NB4 (cell line): Measurements from ENCODE around the gene MANEAL.

Experiments
- DNase-seq: peaks from one replicate; pipeline ENCODE4 v3.0.0; 2010; ENCODE audit warnings: low read depth
- H3K4me3 ChIP-seq: one replicate; pipeline ENCODE4 v1.5.1; 2011; ENCODE audit warnings: mild to moderate bottlenecking, low read depth, low read length, moderate library complexity
- MYC ChIP-seq: IDR thresholded peaks from 2 replicates; pipeline ENCODE4 v1.6.1; 2011; ENCODE audit warnings: low read depth, low read length
- POLR2A ChIP-seq: IDR thresholded peaks from 2 replicates; pipeline ENCODE4 v1.6.1; 2011; ENCODE audit warnings: mild to moderate bottlenecking; ENCODE audit not compliant: insufficient read length; ENCODE audit errors: extremely low read depth
- TF ChIP-seq, protein P1 (sequence below): IDR thresholded peaks from one replicate; pipeline ENCODE4 v1.5.1; 2012; ENCODE audit warnings: low read depth, low read length
- TF ChIP-seq, protein P2 (sequence below): IDR thresholded peaks from 2 replicates; pipeline ENCODE4 v1.6.1; 2011; ENCODE audit warnings: low read depth, low read length

Gene MANEAL

DNA sequence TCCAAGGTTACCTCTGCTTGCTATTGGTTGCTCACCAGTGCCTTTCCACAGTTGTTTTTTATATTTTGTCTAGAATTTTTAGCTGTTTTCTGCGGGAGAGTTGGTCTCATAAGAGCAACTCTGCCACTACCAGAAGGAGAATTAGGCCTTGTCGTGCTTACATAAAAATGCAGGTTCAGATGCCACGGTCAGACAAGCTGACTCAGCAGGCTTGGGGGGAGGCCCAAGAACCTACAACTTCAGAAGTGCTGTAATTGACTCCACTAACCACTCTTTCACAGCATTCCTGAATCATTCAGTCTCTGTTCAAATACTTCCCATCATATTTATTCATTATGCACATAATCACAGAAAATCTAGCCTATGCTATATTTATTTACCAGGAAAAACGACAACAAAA lies 37.5 kb downstream of the MANEAL start:
- DNase-seq: no peak
- H3K4me3 ChIP-seq: no peak overlapping the region
- TF ChIP-seq MYC: no peak
- TF ChIP-seq, protein P1, sequence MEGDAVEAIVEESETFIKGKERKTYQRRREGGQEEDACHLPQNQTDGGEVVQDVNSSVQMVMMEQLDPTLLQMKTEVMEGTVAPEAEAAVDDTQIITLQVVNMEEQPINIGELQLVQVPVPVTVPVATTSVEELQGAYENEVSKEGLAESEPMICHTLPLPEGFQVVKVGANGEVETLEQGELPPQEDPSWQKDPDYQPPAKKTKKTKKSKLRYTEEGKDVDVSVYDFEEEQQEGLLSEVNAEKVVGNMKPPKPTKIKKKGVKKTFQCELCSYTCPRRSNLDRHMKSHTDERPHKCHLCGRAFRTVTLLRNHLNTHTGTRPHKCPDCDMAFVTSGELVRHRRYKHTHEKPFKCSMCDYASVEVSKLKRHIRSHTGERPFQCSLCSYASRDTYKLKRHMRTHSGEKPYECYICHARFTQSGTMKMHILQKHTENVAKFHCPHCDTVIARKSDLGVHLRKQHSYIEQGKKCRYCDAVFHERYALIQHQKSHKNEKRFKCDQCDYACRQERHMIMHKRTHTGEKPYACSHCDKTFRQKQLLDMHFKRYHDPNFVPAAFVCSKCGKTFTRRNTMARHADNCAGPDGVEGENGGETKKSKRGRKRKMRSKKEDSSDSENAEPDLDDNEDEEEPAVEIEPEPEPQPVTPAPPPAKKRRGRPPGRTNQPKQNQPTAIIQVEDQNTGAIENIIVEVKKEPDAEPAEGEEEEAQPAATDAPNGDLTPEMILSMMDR: no peak
- TF ChIP-seq, protein P2, sequence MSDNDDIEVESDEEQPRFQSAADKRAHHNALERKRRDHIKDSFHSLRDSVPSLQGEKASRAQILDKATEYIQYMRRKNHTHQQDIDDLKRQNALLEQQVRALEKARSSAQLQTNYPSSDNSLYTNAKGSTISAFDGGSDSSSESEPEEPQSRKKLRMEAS: no peak
- TF ChIP-seq POLR2A: no peak

DNA sequence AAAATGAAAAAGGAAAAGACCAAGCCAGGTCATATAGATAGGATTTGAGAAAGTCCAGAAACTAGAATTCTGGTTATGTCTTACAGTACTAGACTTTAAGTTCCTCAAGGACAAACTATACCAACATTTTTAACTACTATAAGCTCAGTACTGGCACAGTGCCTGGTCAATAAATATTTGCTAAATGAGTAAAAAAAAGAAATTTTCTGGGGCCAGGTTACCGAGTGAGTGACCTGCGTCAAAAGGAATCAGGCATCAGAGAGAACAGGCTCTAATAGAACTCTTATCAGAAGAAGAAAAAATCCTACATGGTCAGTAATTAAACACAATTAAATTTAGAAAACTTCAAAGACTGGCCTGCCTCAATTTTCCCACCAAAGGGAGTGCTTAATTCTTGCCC lies 38.2 kb downstream of the MANEAL start:
- no peak for TF ChIP-seq MYC
- no peak for DNase-seq
- H3K4me3 ChIP-seq: no peak overlapping the region

DNA sequence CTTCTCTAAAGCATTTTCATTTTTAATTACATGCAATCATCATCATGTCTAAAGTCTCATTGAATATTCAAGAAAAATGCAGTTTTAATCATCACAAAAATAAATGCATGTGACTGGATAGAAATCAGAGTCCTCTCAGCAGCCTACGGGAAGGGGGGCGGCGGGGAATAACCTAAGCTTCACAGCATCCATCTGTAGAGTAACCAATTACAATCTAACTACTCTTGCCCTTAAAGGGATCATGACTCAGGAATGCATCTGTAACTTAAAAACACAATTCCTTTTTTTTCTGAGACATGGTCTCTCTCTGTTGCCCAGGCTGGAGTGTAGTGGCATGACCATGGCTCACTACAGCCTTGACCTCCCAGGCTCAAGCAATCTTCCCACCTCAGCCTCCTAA lies 43.1 kb downstream of the MANEAL start:
- no peak for DNase-seq
- no peak overlapping the region for H3K4me3 ChIP-seq
- TF ChIP-seq MYC (no peak), POLR2A (no peak)
- TF ChIP-seq, protein P2: no peak
- TF ChIP-seq, protein P1: no peak

DNA sequence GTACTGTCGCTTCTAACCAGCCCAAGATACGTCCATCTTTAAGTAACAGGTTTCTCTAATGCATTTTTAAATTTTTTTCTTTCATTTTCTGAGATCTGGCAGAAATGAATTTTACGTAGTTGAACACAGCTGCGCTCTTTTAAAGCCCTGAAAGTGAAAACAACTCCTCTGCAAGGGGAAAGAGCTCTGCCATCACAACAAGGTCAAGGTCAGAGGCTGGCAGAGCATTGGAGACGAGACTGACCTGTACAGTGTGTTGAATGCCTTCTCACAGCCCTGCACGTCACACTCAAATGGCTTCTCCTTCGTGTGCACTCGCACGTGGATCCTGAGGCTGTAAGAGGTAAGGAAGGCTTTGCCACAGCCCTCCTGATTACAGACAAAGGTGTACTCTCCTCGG lies 46.0 kb downstream of the MANEAL start:
- H3K4me3 ChIP-seq: no peak overlapping the region
- TF ChIP-seq, protein P1: no peak
- no peak for TF ChIP-seq MYC
- no peak for TF ChIP-seq POLR2A
- TF ChIP-seq, protein P2: no peak
- no peak for DNase-seq

DNA sequence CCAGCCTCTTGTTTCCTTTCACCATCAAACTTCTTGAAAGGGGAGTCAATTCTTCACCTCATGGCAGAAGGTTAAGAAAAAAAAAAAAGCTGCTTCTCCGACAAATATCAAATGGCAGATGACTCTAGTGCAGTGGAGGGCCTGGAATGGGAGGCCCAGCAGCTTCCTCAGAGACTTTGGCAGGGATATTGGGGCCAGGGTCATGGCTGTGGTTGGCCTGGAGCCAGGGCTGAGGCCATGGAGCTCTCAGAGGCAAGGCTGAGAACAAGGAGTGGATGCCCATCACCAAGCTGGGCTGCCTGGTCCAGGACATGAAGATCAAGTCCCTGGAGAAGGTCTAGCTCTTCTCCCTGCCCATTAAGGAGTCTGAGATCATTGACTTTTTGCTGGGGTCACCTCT lies 47.1 kb downstream of the MANEAL start:
- TF ChIP-seq, protein P1: no peak
- TF ChIP-seq MYC (no peak), POLR2A (no peak)
- TF ChIP-seq, protein P2: no peak
- H3K4me3 ChIP-seq: no peak overlapping the region
- no peak for DNase-seq

DNA sequence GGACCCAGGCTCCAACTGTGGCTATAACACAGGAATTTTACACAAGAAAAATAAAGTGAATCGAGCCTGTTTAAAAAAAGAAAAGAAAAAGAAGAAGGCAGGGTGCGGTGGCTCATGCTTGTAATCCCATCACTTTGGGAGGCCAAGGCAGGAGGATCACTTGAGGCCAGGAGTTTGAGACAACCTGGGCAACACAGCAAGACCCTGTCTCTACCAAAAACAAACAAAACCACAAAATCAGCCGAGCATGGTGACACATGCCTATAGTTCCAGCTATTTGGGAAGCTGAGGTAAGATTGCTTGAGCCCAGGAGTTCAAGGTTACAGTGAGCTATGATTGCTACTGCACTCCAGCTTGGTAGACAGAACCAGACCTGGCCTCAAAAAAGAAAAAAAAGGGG lies 48.0 kb downstream of the MANEAL start:
- TF ChIP-seq, protein P2: no peak
- TF ChIP-seq POLR2A: no peak
- TF ChIP-seq, protein P1: no peak
- TF ChIP-seq MYC: no peak

More for the DNA sequence above, 48.0 kb downstream of the MANEAL start:
- no peak for DNase-seq
- no peak overlapping the region for H3K4me3 ChIP-seq
